GOT3 (cell line): Measurements from ENCODE around the gene UCKL1.

Source experiments
- DNase-seq: peaks from one replicate; lab custom pipeline; 2025; ENCODE audit warnings: mixed read lengths; lab: John Stamatoyannopoulos, UW

The UCKL1 gene

DNA sequence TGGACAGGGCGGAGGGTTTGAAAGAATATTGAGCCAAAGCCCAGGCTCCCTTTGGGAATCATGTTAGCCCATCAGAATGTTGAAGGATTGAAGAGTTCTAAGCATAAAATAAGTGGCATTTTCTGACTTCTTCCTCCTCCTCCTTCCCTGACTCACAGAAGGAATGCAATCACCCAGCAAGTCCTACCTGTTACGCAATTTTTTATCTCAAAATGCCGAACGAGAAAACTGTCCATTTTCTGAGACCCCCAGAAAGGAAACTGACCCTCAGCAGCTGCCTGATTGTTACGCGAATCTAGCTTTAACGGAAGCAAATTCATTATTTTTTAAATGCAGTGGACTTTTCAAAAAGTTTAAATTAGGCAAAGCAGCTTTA lies 66.0 kb downstream of the UCKL1 start:
- DNase-seq, result no peak
